IPS-20b (cell line): ENCODE data around the gene PARP12.

Experiments
- H3K27ac ChIP-seq: one replicate; pipeline ENCODE4 v1.5.1; 2013; ENCODE audit warnings: low read length
- H3K27me3 ChIP-seq: 2 replicates; pipeline ENCODE4 v1.6.1; 2013; ENCODE audit warnings: mild to moderate bottlenecking, low read length, inconsistent platforms; ENCODE audit not compliant: insufficient read depth
- H3K36me3 ChIP-seq: 2 replicates; pipeline ENCODE4 v1.6.1; 2013; ENCODE audit warnings: low read depth, mild to moderate bottlenecking, inconsistent platforms, low read length, moderate library complexity; ENCODE audit not compliant: insufficient read depth
- H3K4me1 ChIP-seq: 2 replicates; pipeline ENCODE4 v1.6.1; 2013; ENCODE audit warnings: mild to moderate bottlenecking, control low read depth, inconsistent platforms, low read length, moderate library complexity; ENCODE audit not compliant: insufficient read depth
- H3K4me3 ChIP-seq: 2 replicates; pipeline ENCODE4 v1.5.1; 2013; ENCODE audit warnings: mild to moderate bottlenecking, low read length, inconsistent platforms
- H3K9ac ChIP-seq: 2 replicates; pipeline ENCODE4 v1.6.1; 2013; ENCODE audit warnings: low read depth, mild to moderate bottlenecking, inconsistent platforms, low read length, moderate library complexity
- H3K9me3 ChIP-seq: 2 replicates; pipeline ENCODE4 v1.6.1; 2013; ENCODE audit warnings: mild to moderate bottlenecking, low read depth, low read length, inconsistent platforms; ENCODE audit not compliant: insufficient read depth

Gene PARP12

DNA sequence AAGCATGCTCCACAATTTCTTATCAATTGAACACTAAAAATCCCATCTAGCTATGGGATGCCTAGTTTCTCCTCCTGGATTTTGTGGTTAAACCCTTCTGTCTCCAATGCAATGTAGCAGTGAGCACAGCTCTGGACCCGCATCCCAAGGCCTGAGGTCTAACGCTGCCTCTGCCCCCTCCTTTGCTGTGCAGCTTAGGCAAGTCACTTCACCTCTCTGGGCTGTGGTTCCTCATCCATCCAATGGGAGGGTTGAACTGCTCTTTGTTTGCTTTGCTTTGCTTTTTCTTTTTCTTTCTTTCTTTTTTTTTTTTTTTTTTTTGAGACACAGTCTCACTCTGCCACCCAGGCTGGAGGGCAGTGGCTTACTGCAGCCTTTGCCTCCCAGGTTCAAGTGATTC lies 69.2 kb downstream of the PARP12 start:
- Histone ChIP-seq H3K27me3 (no peaks in the 10 kb centered on the region), H3K4me1 (no peaks in the 10 kb centered on the region; the same call in 1 of the 2 replicates), H3K9me3 (no peaks in the 10 kb centered on the region), H3K9ac (no peak overlapping the region), H3K27ac (no peak overlapping the region), H3K36me3 (no peaks in the 10 kb centered on the region), H3K4me3 (no peak overlapping the region)

DNA sequence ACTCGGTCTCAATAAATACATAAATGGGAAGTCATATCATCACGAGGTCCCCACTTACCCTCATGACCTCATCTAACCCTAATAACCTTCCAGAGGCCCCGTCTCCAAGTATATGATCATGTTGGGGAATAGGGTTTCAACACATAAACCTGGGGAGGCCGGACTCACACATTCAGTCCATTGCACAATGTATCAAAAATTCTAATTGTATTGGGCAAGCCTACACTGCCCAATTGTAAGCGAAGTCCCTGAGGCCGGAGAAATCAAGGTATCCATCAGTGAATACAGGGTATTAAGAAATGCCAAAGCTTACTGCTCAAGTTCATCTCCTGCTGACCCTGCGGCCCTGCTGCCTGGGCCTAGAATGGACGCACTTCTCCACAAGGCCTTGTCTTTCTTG lies 69.6 kb downstream of the PARP12 start:
- no peak overlapping the region for H3K9ac ChIP-seq
- H3K27me3 ChIP-seq: no peaks in the 10 kb centered on the region
- H3K36me3 ChIP-seq: no peaks in the 10 kb centered on the region
- H3K9me3 ChIP-seq: no peaks in the 10 kb centered on the region
- no peaks in the 10 kb centered on the region; the same call in 1 of the 2 replicates for H3K4me1 ChIP-seq
- H3K27ac ChIP-seq: no peak overlapping the region
- no peak overlapping the region for H3K4me3 ChIP-seq

DNA sequence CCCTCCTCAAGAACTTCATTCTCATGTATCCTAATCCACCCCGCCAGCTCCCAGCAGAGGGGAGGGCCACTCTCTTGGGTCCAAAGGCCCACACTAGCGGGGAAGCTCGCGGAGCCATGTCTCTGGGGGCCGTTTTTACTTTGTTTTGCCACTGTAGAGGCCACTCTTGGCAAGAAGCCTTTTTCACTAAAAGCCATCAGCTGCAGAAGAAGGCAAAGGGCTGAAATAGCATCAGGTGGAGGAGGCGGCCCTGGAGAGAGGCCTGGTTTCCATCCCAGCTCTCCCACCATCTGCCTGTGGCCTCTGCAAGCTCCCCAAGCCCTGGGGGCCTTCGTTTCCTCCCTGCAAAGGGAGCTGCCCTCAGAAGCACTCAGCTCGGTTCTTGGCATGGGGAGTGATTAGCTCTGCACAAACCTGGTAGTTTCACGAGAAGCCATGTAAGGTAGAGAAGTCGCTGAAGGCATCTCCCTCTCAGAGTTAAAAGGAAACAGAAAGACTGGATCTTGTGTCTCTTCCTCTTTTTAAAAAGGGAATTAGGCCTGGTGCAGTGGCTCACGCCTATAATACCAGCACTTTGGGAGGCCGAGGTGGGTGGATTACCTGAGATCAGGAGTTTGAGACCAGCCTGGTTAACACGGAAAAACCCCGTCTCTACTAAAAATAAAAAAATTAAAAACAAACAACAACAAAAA lies 70.3 kb downstream of the PARP12 start:
- no peaks in the 10 kb centered on the region for H3K36me3 ChIP-seq
- H3K9ac ChIP-seq: no peak overlapping the region
- H3K4me1 ChIP-seq: no peaks in the 10 kb centered on the region; the same call in 1 of the 2 replicates
- H3K9me3 ChIP-seq: no peaks in the 10 kb centered on the region
- H3K4me3 ChIP-seq: no peak overlapping the region
- no peaks in the 10 kb centered on the region for H3K27me3 ChIP-seq
- no peak overlapping the region for H3K27ac ChIP-seq

DNA sequence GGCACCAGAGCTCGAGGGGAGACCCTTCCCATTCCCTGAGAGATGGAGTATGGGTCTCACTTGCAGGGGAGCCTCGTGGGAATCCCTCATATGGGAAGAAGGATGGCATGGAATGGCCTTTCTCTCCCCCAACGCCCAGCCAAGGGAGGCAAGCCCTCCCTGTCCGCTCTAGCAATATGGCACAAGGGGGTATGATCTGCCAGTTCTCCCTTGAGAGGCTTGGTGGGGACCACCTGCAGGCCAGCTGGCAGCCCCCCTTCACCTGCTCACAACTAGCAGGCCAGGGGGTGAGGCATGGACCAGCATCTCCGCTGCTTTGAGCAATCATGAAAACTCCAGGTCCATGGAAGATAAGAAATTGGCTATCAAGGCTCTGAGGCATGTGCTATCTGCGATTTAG lies 70.8 kb downstream of the PARP12 start:
- no peak overlapping the region for H3K27ac ChIP-seq

GRCh38 chr7:139991269-139991666 lies 71.5 kb downstream of the PARP12 start:
- no peaks in the 10 kb centered on the region for H3K9me3 ChIP-seq
- no peak overlapping the region for H3K27ac ChIP-seq
- H3K27me3 ChIP-seq: no peaks in the 10 kb centered on the region
- H3K9ac ChIP-seq: no peak overlapping the region
- H3K36me3 ChIP-seq: no peaks in the 10 kb centered on the region
- H3K4me1 ChIP-seq: no peaks in the 10 kb centered on the region; the same call in 1 of the 2 replicates
- H3K4me3 ChIP-seq: no peak overlapping the region

More for the DNA sequence above, 70.8 kb downstream of the PARP12 start:
- Histone ChIP-seq H3K9me3 (no peaks in the 10 kb centered on the region), H3K9ac (no peak overlapping the region), H3K4me3 (no peak overlapping the region), H3K36me3 (no peaks in the 10 kb centered on the region), H3K4me1 (no peaks in the 10 kb centered on the region; the same call in 1 of the 2 replicates), H3K27me3 (no peaks in the 10 kb centered on the region)

- Histone ChIP-seq H3K9me3 (no peaks in the 10 kb centered on the region), H3K4me1 (no peaks in the 10 kb centered on the region; the same call in 1 of the 2 replicates), H3K4me3 (no peak overlapping the region), H3K27ac (no peak overlapping the region), H3K27me3 (no peaks in the 10 kb centered on the region), H3K9ac (no peak overlapping the region), H3K36me3 (no peaks in the 10 kb centered on the region)
Observed at GRCh38 chr7:139990571-139991268, 72.0 kb downstream of the PARP12 start.

DNA sequence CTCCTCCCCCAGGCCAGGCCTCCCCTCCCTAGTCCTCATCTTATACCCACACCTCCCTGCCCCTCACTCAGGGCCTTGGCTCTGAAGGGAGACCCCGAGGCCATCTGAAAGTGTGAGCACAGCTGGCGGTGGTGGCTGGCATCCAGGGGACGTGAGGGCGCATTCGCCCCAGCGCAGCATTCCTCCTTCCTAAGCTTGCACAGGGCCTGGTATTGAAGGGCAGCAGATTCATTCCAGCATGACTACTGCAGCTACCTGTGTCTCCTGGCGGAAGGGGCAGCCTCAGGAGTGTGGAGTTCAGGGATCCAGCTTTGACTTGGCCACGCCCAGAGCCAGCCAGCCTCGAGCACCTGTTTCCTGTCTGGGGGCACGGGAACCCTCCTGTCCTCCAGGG lies 72.6 kb downstream of the PARP12 start:
- H3K9ac ChIP-seq: no peak overlapping the region
- no peak overlapping the region for H3K27ac ChIP-seq
- H3K9me3 ChIP-seq: no peaks in the 10 kb centered on the region
- H3K4me3 ChIP-seq: no peak overlapping the region
- no peaks in the 10 kb centered on the region; the same call in 1 of the 2 replicates for H3K4me1 ChIP-seq
- no peaks in the 10 kb centered on the region for H3K27me3 ChIP-seq
- H3K36me3 ChIP-seq: no peaks in the 10 kb centered on the region

GRCh38 chr7:139989366-139990141 lies 73.2 kb downstream of the PARP12 start:
- H3K4me3 ChIP-seq: no peak overlapping the region
- H3K27me3 ChIP-seq: no peaks in the 10 kb centered on the region
- H3K9me3 ChIP-seq: no peaks in the 10 kb centered on the region
- no peaks in the 10 kb centered on the region; the same call in 1 of the 2 replicates for H3K4me1 ChIP-seq
- H3K9ac ChIP-seq: no peak overlapping the region
- no peak overlapping the region for H3K27ac ChIP-seq
- H3K36me3 ChIP-seq: no peaks in the 10 kb centered on the region

DNA sequence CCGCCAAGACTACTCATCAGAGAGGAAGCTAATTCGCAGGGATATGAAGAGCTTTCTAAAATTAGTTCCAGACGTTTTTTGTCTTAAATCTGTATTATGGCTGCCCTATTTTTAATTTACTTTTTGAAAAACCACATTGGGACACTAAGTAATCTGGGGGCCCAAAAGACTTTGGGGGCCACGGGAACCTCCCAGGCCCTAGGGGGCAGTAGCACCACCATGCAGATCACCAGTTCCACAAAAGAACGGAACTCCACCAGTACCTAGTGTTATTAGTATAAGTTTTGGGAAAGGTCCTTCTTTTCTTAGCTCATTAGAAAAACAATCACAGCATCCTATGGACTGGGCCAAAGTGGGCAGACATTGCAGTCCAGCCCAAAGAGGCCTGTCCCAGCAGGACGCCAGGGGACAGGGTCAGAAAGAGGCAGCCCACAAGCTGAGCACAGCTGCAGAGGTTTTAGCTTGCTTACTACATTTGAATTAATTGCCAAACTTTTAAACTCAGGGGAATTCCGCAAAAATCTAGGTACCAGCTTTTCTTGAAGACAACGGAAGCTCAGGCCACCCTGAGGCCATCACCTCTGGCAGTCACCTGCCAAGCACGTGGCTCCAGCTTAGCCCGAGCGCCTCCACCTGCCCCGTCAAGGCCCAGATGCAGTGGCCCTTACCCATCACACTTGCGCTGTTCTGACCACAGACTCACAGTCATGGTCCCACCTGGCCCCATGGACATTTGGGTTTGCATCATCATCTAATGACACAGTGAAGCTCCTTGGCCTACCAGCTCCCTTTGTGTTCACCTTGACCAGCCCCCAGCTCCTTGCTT lies 74.8 kb downstream of the PARP12 start:
- no peak overlapping the region for H3K27ac ChIP-seq
- H3K4me1 ChIP-seq: no peaks in the 10 kb centered on the region; the same call in 1 of the 2 replicates
- H3K9ac ChIP-seq: no peak overlapping the region
- H3K27me3 ChIP-seq: no peaks in the 10 kb centered on the region
- no peaks in the 10 kb centered on the region for H3K9me3 ChIP-seq
- no peaks in the 10 kb centered on the region for H3K36me3 ChIP-seq
- no peak overlapping the region for H3K4me3 ChIP-seq

GRCh38 chr7:139985811-139986210 lies 76.9 kb downstream of the PARP12 start:
- H3K9me3 ChIP-seq: no peaks in the 10 kb centered on the region
- H3K4me1 ChIP-seq: no peaks in the 10 kb centered on the region; the same call in 1 of the 2 replicates

More at GRCh38 chr7:139985811-139986210, 76.9 kb downstream of the PARP12 start:
- no peaks in the 10 kb centered on the region for H3K27me3 ChIP-seq
- no peak overlapping the region for H3K9ac ChIP-seq
- H3K36me3 ChIP-seq: no peaks in the 10 kb centered on the region
- no peak overlapping the region for H3K4me3 ChIP-seq
- H3K27ac ChIP-seq: no peak overlapping the region
